K562 (cell line): ENCODE results near the gene C2. TPM values are rescaled to one million over a fixed set of nuclear protein-coding genes. Genes with fewer than 3 reads are reported as not detected.

Source experiments
- CHCHD3 ChIP-seq: fragments of 250-450 bp; sonication (Bioruptor Pico); IDR thresholded peaks from 2 replicates; pipeline ENCODE4 v2.1.2; 2022; ENCODE audit warnings: mild to moderate bottlenecking
- ELF2 ChIP-seq: fragments of 250-450 bp; sonication (Bioruptor Pico); IDR thresholded peaks from 2 replicates; pipeline ENCODE4 v1.5.0; 2021; ENCODE audit warnings: mild to moderate bottlenecking
- HDAC1 ChIP-seq, 2 experiments: fragments of 450-650 bp; IDR thresholded peaks; 2 replicates each; pipeline ENCODE4 v1.6.1; 2016 to 2017; ENCODE audit warnings: inconsistent platforms in 1 of 2, mild to moderate bottlenecking in 1 of 2, moderate library complexity in 1 of 2
- HMGN3 ChIP-seq: IDR thresholded peaks from 2 replicates; pipeline ENCODE4 v1.6.1; 2011; ENCODE audit warnings: borderline replicate concordance, low read depth, mild to moderate bottlenecking, mixed read lengths, low read length; ENCODE audit not compliant: insufficient read length; ENCODE audit errors: extremely low read depth
- HOXB6 ChIP-seq: fragments of 250-450 bp; sonication (Bioruptor Pico); IDR thresholded peaks from 2 replicates; pipeline ENCODE4 v1.5.1; 2022; ENCODE audit warnings: mild to moderate bottlenecking, borderline replicate concordance
- MTA3 ChIP-seq: fragments of 450-650 bp; formaldehyde crosslinking; IDR thresholded peaks from 2 replicates; pipeline ENCODE4 v1.6.1; 2017; ENCODE audit warnings: mild to moderate bottlenecking, borderline replicate concordance
- NR2C2 ChIP-seq, 2 experiments: fragments of 200-800 bp in 1 of 2; sonication (Bioruptor generic) in 1 of 2; sonication (generic) in 1 of 2; formaldehyde crosslinking in 1 of 2; IDR thresholded peaks; 2 replicates each; pipeline versions ENCODE4 v1.6.1 to v1.8.0; 2016 to 2022; ENCODE audit warnings: mild to moderate bottlenecking in 1 of 2, missing compliant biosample characterization in 1 of 2, missing genetic modification characterization in 1 of 2, missing genetic modification reagents in 1 of 2
- RAD21 ChIP-seq, 2 experiments: fragments of 250-450 bp in 1 of 2; fragments of 450-650 bp in 1 of 2; sonication (Bioruptor Pico) in 1 of 2; formaldehyde crosslinking in 1 of 2; IDR thresholded peaks in 1 of 2; conservative IDR thresholded peaks in 1 of 2; 2 replicates each; pipeline versions ENCODE4 v1.4.0 to v1.8.0; 2020 to 2022; ENCODE audit warnings: mild to moderate bottlenecking in 2 of 2, moderate library complexity in 1 of 2
- SMAD1 ChIP-seq: fragments of 150-350 bp; IDR thresholded peaks from 2 replicates; pipeline ENCODE4 v1.6.1; 2014; ENCODE audit warnings: low read length, low read depth; ENCODE audit not compliant: partially characterized antibody
- SMARCC2 ChIP-seq: fragments of 450-650 bp; IDR thresholded peaks from 2 replicates; pipeline ENCODE4 v1.6.1; 2017; ENCODE audit warnings: antibody characterized with exemption, moderate library complexity, mild to moderate bottlenecking, low read depth
- TAF1 ChIP-seq: IDR thresholded peaks from 2 replicates; pipeline ENCODE4 v1.6.1; 2011; ENCODE audit warnings: mild to moderate bottlenecking, low read length, moderate library complexity; ENCODE audit not compliant: insufficient read depth, control insufficient read depth, severe bottlenecking; ENCODE audit errors: extremely low read depth
- ZNF174 ChIP-seq: fragments of 250-450 bp; sonication (Bioruptor Pico); IDR thresholded peaks from 2 replicates; pipeline ENCODE4 v1.4.0; 2020; ENCODE audit warnings: mild to moderate bottlenecking
- ZNF431 ChIP-seq: sonication (generic); formaldehyde crosslinking; IDR thresholded peaks from 2 replicates; pipeline ENCODE4 v1.8.0; 2022; ENCODE audit warnings: mild to moderate bottlenecking, missing genetic modification reagents
- ZNF436 ChIP-seq: fragments of 250-450, 450-650 bp; sonication (Bioruptor Pico); formaldehyde crosslinking; IDR thresholded peaks from 2 replicates; pipeline ENCODE4 v1.7.0; 2020; ENCODE audit warnings: mild to moderate bottlenecking
- ZNF449 ChIP-seq: fragments of 250-450 bp; sonication (Bioruptor Pico); IDR thresholded peaks from 2 replicates; pipeline ENCODE4 v1.8.0; 2022; ENCODE audit warnings: moderate library complexity, mild to moderate bottlenecking, inconsistent platforms
- ZNF785 ChIP-seq: fragments of 250-450 bp; sonication (Bioruptor Pico); IDR thresholded peaks from 2 replicates; pipeline ENCODE4 v1.4.0; 2020; ENCODE audit warnings: mild to moderate bottlenecking
- polyA plus RNA-seq, 8 experiments: library from polyadenylated mRNA; depleted of rRNA in 4 of 8; stranded (reverse) in 5 of 8; unstranded in 3 of 8; fragments of >200 nt; fragmentation: Nextera tagmentation in 2 of 8; fragmentation: Illumina TruSeq in 1 of 8; extraction: Ambion mirVana in 2 of 8; extraction: Trizol in 1 of 8; gene quantifications; 2 replicates each; pipeline versions ENCODE4 v1.2.1 to v1.2.3, GENCODE V29; 2011 to 2014; ENCODE audit warnings: inconsistent platforms in 1 of 8, missing spikeins in 1 of 8
- total RNA-seq, 7 experiments: library from RNA; depleted of rRNA in 6 of 7; stranded (reverse); fragments of >200 nt in 6 of 7; fragmentation: Illumina TruSeq in 2 of 7; extraction: Trizol in 2 of 7; gene quantifications; 2 replicates each; pipeline versions ENCODE4 v1.2.1 to v1.2.3, GENCODE V29; 2011 to 2021; ENCODE audit warnings: low replicate concordance in 1 of 7
- TF ChIP-seq, protein P1 (sequence below): fragments of 250-450 bp; sonication (Bioruptor Pico); IDR thresholded peaks from 2 replicates; pipeline ENCODE4 v1.8.0; 2021; ENCODE audit warnings: moderate library complexity, mild to moderate bottlenecking, inconsistent platforms
- TF ChIP-seq, protein P2 (sequence below), 2 experiments: fragments of 450-650 bp; IDR thresholded peaks; 2 replicates each; pipeline ENCODE4 v1.6.1; 2016
- TF ChIP-seq, protein P3 (sequence below): conservative IDR thresholded peaks from 2 replicates; pipeline ENCODE4 v1.6.1; 2011; ENCODE audit warnings: low read depth, mild to moderate bottlenecking, low read length; ENCODE audit not compliant: control insufficient read depth

C2 gene
- total and polyA plus RNA-seq, 9 of the 15 experiments (the other 6 are each of a cell fraction or from before 2014, with no cell fraction given), result 0.05 to 1.1 (median 0.39) TPM; not detected in 1

GRCh38 chr6:31958741-31959739 lies 31.5 kb downstream of the C2 start, which contains the start of the genes NELFE and SKIC2 (continued):
- TF ChIP-seq HDAC1 (IDR thresholded peaks at IDR 0.05) (peak in 1 of 2 experiments; percentile 95; a peak in 2 of 4 replicates), RAD21 (CRISPR knock-in tag; conservative IDR thresholded peaks at IDR 0.05 in 1 of 2, IDR thresholded peaks at IDR 0.05 in 1 of 2) (peak; percentile 24 to 28), ZNF174 (CRISPR knock-in tag) (0 out of 2 replicates have a peak, but pooled peaks have one; percentile 47), ZNF785 (CRISPR knock-in tag) (no peak), HOXB6 (CRISPR knock-in tag) (0 out of 2 replicates have a peak, but pooled peaks have one; percentile 36), ZNF449 (CRISPR knock-in tag) (peak; percentile 85), TAF1 (peak; percentile 76), HMGN3 (peak; percentile 93), NR2C2 (CRISPR knock-in tag; IDR thresholded peaks at IDR 0.05) (peak; percentile 100), NR2C2 (tag; IDR thresholded peaks at IDR 0.05) (peak; percentile 100), ELF2 (CRISPR knock-in tag) (peak; percentile 100), ZNF431 (CRISPR knock-in tag) (no peak), MTA3 (peak; percentile 93), SMAD1 (no peak), SMARCC2 (no peak; the same call in 1 of the 2 replicates), CHCHD3 (CRISPR knock-in tag) (no peak), ZNF436 (CRISPR knock-in tag) (0 out of 2 replicates have a peak, but pooled peaks have one; percentile 46)
- TF ChIP-seq, protein P1, sequence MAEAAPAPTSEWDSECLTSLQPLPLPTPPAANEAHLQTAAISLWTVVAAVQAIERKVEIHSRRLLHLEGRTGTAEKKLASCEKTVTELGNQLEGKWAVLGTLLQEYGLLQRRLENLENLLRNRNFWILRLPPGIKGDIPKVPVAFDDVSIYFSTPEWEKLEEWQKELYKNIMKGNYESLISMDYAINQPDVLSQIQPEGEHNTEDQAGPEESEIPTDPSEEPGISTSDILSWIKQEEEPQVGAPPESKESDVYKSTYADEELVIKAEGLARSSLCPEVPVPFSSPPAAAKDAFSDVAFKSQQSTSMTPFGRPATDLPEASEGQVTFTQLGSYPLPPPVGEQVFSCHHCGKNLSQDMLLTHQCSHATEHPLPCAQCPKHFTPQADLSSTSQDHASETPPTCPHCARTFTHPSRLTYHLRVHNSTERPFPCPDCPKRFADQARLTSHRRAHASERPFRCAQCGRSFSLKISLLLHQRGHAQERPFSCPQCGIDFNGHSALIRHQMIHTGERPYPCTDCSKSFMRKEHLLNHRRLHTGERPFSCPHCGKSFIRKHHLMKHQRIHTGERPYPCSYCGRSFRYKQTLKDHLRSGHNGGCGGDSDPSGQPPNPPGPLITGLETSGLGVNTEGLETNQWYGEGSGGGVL (CRISPR knock-in tag), result peak; percentile 52; the same call in 1 of the 2 replicates
- TF ChIP-seq, protein P2, sequence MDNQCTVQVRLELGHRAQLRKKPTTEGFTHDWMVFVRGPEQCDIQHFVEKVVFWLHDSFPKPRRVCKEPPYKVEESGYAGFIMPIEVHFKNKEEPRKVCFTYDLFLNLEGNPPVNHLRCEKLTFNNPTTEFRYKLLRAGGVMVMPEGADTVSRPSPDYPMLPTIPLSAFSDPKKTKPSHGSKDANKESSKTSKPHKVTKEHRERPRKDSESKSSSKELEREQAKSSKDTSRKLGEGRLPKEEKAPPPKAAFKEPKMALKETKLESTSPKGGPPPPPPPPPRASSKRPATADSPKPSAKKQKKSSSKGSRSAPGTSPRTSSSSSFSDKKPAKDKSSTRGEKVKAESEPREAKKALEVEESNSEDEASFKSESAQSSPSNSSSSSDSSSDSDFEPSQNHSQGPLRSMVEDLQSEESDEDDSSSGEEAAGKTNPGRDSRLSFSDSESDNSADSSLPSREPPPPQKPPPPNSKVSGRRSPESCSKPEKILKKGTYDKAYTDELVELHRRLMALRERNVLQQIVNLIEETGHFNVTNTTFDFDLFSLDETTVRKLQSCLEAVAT (IDR thresholded peaks at IDR 0.05), result peak; percentile 68 to 71; a peak in 3 of 4 replicates
- TF ChIP-seq, protein P3, sequence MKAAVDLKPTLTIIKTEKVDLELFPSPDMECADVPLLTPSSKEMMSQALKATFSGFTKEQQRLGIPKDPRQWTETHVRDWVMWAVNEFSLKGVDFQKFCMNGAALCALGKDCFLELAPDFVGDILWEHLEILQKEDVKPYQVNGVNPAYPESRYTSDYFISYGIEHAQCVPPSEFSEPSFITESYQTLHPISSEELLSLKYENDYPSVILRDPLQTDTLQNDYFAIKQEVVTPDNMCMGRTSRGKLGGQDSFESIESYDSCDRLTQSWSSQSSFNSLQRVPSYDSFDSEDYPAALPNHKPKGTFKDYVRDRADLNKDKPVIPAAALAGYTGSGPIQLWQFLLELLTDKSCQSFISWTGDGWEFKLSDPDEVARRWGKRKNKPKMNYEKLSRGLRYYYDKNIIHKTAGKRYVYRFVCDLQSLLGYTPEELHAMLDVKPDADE, result peak; percentile 98
